Measurements from ENCODE around the gene SLC26A9.

DNA sequence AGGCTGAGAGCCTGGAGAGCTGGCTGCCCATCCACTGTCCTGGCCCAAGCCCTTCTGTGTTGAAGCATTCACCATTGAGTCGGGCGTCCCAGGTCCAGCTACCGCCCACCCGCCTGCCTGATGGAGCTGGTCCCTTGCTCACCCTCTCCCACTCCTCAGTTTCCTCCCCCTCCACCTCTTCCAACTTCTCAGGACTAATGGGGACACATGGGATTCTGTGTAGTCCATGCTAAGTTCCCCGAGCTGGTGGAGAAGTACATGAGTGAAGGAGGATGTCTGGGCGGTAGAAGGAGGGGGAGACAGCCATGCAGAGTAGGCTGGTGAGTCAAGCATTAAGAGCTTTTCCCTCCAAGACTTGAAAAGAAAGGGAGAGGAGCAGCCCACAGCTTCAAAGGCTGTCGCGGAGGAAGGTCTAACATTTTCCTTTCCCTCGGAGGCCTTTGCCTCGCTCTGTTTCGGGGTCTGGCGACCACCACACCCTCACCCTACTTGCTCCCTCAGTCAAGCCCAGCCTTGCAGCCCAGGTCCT is 561 bp downstream of the SLC26A9 start:
- TF ChIP-seq, protein P1, sequence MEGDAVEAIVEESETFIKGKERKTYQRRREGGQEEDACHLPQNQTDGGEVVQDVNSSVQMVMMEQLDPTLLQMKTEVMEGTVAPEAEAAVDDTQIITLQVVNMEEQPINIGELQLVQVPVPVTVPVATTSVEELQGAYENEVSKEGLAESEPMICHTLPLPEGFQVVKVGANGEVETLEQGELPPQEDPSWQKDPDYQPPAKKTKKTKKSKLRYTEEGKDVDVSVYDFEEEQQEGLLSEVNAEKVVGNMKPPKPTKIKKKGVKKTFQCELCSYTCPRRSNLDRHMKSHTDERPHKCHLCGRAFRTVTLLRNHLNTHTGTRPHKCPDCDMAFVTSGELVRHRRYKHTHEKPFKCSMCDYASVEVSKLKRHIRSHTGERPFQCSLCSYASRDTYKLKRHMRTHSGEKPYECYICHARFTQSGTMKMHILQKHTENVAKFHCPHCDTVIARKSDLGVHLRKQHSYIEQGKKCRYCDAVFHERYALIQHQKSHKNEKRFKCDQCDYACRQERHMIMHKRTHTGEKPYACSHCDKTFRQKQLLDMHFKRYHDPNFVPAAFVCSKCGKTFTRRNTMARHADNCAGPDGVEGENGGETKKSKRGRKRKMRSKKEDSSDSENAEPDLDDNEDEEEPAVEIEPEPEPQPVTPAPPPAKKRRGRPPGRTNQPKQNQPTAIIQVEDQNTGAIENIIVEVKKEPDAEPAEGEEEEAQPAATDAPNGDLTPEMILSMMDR (IDR thresholded peaks at IDR 0.05; ENCODE audit: borderline replicate concordance, extremely low read depth, low read length, poor library complexity, severe bottlenecking), result no peak
- no peak for TF ChIP-seq EZH2 (IDR thresholded peaks at IDR 0.05; ENCODE audit: borderline replicate concordance, low read depth, low read length, severe bottlenecking)

Measured in DND-41 (cell line).